Astrocyte of the spinal cord (primary cell): ENCODE data around the gene IFNL2.

ENCODE experiments used
- DNase-seq: peaks from one replicate; pipeline ENCODE4 v3.0.0; 2011; ENCODE audit warnings: low read depth, low spot score
- H3K4me3 ChIP-seq: 2 replicates; pipeline ENCODE4 v1.5.1; 2011; ENCODE audit warnings: low read depth, mild to moderate bottlenecking, low read length, moderate library complexity
- CTCF ChIP-seq: IDR thresholded peaks from 2 replicates; pipeline ENCODE4 v1.5.1; 2012; ENCODE audit warnings: low read depth, mild to moderate bottlenecking, low read length, inconsistent platforms
- in situ Hi-C: cut with HindIII; loops from 2 replicates; pipeline ENCODE4 v1.10.0; 2017; ENCODE audit warnings: low sequenced_read_pairs

The IFNL2 gene

GRCh38 chr19:39303373-39304184 lies 35.4 kb downstream of the IFNL2 start:
- TF ChIP-seq CTCF = no peak
- DNase-seq = no peak
- in situ Hi-C loops = no loop called here
- H3K4me3 ChIP-seq = no peak overlapping the region

GRCh38 chr19:39304185-39304513 lies 36.0 kb downstream of the IFNL2 start:
- no peak for DNase-seq
- no peak for TF ChIP-seq CTCF
- in situ Hi-C loops = no loop called here
- no peak overlapping the region for H3K4me3 ChIP-seq

GRCh38 chr19:39304701-39305571 lies 36.7 kb downstream of the IFNL2 start:
- no peak for TF ChIP-seq CTCF
- DNase-seq = no peak
- no peak overlapping the region for H3K4me3 ChIP-seq
- in situ Hi-C loops = no loop called here

- no peak for TF ChIP-seq CTCF
- H3K4me3 ChIP-seq = no peak overlapping the region
- DNase-seq = no peak
- in situ Hi-C loops = no loop called here
Observed at GRCh38 chr19:39306075-39306474, 37.9 kb downstream of the IFNL2 start.

- H3K4me3 ChIP-seq = no peak overlapping the region
Observed at GRCh38 chr19:39307046-39307821, 39.0 kb downstream of the IFNL2 start.

More at GRCh38 chr19:39307046-39307821, 39.0 kb downstream of the IFNL2 start:
- in situ Hi-C loops = no loop called here
- no peak for TF ChIP-seq CTCF
- no peak for DNase-seq
